ENCODE measurements around the gene GP1BB.

GRCh38 chr22:19732403-19733113 is 9.2 kb downstream of the GP1BB start:
- TF ChIP-seq CTCF (IDR thresholded peaks at IDR 0.05) (no peak), POLR2A (IDR thresholded peaks at IDR 0.05) (no peak)
